ENCODE measurements around the gene GPANK1. TPM values are rescaled to one million over a fixed set of nuclear protein-coding genes. Genes with fewer than 3 reads are reported as not detected.

GPANK1 gene
- total RNA-seq, 1 donor from 2014 or later = 16.2 TPM

DNA sequence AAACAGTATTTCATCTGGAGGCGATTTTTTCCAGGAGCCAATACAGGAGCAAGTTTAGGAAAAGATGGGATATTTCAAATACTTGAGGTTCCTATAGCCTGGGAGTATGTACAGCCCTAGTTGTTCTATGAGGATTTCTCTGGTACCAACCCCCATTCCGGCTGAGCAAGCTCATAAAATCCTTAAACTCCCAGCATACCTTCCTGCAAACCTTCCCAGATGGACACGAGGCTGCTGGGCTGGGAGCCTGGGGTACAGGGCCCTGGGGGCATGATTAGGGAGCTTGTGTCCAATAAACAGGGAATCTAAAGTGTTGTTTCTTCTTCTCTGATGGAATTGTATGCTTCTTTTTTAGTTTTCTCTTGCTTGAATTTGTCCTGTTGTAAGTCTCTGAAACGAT lies 42.8 kb downstream of the GPANK1 start:
- Histone ChIP-seq H3K27me3 (ENCODE audit: control insufficient read depth in 3 of 3, insufficient read depth in 3 of 3, low read length in 3 of 3) (no peaks in the 10 kb centered on the region), H3K9ac (ENCODE audit: low read depth in 1 of 3, low read length in 3 of 3) (peak overlapping the region; percentile 95 to 97 (median 96)), H3K4me1 (ENCODE audit: control insufficient read depth in 3 of 3, insufficient read depth in 3 of 3, low read length in 3 of 3) (peaks cover 13 to 16% (median 14%) of the 10 kb centered on the region in 3 donors), H3K9me3 (ENCODE audit: control insufficient read depth in 3 of 3, low read length in 3 of 3) (no peaks in the 10 kb centered on the region), H3K36me3 (ENCODE audit: control insufficient read depth in 3 of 3, insufficient read depth in 3 of 3, low read length in 3 of 3) (peaks cover 36 to 46% (median 37%) of the 10 kb centered on the region in 3 donors), H3K27ac (ENCODE audit: low read depth, low read length) (peak overlapping the region; percentile 94), H3K4me3 (ENCODE audit: low read length in 3 of 3) (peak overlapping the region; percentile 38 to 79 (median 44))

DNA sequence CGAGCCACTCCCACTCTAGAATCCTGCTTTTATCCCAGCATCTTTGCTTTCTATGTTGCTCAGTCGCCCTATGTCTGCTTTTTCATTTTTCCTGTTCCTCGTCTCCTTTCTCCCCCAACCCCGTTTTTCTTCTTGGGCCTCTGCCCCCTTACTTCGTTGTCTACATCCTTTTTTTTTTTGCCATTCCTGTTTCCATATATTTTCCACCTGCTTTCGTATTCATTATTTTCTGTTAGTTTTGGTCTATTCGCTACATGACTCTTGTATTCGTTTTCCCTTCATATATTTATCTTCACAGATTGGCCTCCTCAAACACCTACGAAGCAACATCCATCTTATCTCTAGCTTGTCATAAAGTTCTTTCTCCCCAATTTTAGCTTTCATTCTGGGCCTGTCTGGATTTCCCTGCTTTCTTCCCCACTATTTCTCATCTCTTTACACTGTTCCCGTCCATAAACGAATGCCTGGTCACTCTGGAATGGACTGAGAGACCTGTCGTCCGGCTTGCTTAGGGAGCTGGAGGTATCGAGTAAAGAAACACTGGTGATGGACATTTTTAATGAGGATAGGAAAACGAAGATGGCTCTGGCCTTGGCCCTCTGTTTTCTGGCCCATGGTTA lies 43.4 kb downstream of the GPANK1 start:
- Histone ChIP-seq H3K36me3 (ENCODE audit: control insufficient read depth in 3 of 3, insufficient read depth in 3 of 3, low read length in 3 of 3) (peaks cover 31 to 40% (median 31%) of the 10 kb centered on the region in 3 donors), H3K4me3 (ENCODE audit: low read length in 3 of 3) (peak overlapping the region; percentile 70 to 94 (median 79)), H3K27ac (ENCODE audit: low read depth, low read length) (peak overlapping the region; percentile 94), H3K9me3 (ENCODE audit: control insufficient read depth in 3 of 3, low read length in 3 of 3) (no peaks in the 10 kb centered on the region), H3K27me3 (ENCODE audit: control insufficient read depth in 3 of 3, insufficient read depth in 3 of 3, low read length in 3 of 3) (no peaks in the 10 kb centered on the region), H3K9ac (ENCODE audit: low read depth in 1 of 3, low read length in 3 of 3) (peak overlapping the region; percentile 95 to 97 (median 96)), H3K4me1 (ENCODE audit: control insufficient read depth in 3 of 3, insufficient read depth in 3 of 3, low read length in 3 of 3) (peaks cover 13 to 16% (median 14%) of the 10 kb centered on the region in 3 donors)

DNA sequence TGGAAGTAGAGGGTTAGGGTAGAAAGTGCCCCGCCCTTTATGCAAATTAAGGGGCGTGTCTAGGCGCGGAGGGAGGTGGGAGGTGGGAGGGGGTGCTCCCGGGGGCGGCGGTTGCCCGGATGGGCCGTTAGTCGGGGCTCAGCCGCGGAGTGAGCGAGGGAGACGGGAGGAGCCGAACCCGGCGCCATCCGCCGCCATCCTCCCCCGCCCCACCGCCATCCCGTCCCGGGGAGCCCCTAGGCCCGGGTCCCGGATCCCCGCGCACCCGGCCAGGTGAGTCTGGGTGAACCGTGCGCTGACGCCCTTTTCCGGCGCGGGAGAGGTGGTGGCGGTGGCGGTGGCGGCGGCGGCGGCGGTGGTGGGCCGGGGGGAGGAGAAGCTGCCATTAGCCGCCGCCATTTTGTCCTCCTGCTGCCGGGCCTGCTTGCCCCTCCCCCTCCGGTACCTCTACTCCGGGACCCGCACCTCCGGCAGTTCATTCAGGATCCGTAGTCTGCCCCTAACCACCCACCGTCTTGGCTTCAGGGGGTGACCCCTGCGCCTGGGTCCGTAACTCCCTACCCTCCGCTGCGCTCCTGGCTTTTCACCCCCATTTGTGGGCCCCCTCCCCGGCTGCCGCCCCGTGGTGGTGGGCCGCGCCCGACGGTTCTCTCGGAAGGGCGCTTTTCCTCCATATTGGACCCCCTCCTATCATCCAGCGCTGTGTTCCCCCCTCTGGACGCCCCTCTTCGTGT lies 44.0 kb downstream of the GPANK1 start, which contains the start of gene PRRC2A:
PRRC2A (plus strand) TSS at position 130 of the 734 bp plus-strand sequence. CDS start 2,075 bp downstream, outside the sequence.
- H3K4me1 ChIP-seq (ENCODE audit: control insufficient read depth in 3 of 3, insufficient read depth in 3 of 3, low read length in 3 of 3) = peaks cover 13 to 16% (median 14%) of the 10 kb centered on the region in 3 donors
- peak within 1 kb of the TSS; percentile 95 to 97 (median 96) for H3K9ac ChIP-seq (ENCODE audit: low read depth in 1 of 3, low read length in 3 of 3)
- peaks cover 24 to 33% (median 24%) of the 10 kb centered on the region in 3 donors for H3K36me3 ChIP-seq (ENCODE audit: control insufficient read depth in 3 of 3, insufficient read depth in 3 of 3, low read length in 3 of 3)
- no peaks in the 10 kb centered on the region for H3K9me3 ChIP-seq (ENCODE audit: control insufficient read depth in 3 of 3, low read length in 3 of 3)
- H3K27me3 ChIP-seq (ENCODE audit: control insufficient read depth in 3 of 3, insufficient read depth in 3 of 3, low read length in 3 of 3) = no peaks in the 10 kb centered on the region
- peak within 1 kb of the TSS; percentile 94 for H3K27ac ChIP-seq (ENCODE audit: low read depth, low read length)
- peak within 1 kb of the TSS; percentile 82 to 94 (median 86) for H3K4me3 ChIP-seq (ENCODE audit: low read length in 3 of 3)

DNA sequence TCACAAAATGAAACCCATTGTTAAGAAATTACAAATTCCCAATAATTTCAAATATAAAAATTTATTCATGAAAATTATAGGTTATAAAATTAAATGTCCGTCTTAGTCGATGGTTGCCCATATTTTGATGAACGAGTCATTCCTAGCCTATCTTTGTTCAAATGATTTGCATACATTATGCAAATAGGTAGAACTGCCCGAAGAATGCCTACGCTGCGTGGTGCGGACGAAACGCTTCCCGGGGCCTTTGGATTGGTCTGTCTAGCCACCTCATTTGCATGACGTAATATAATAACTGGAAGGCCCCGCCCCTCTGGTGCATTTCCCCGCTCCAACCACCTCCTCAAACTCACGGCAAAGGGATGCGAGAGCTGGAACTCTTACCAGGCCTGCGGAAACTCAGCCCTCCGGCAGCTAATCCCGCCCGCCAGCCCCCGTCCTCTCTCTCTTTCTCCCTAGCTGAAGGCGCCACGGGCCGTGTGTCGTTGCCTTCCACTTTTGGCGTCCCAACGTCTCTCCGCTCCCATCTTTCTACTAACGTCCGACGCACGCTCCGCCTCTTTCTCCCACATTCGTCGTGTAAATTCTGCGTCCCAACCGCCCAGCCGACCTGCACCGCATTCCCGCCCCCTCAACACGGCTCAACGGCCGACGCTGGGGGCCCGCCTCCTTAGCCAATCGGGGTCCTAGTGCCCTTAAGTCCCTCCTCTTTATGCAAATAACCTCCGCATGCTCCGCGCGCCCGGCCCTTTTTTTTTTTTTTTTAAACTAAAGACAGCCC lies 44.8 kb downstream of the GPANK1 start:
- Histone ChIP-seq H3K36me3 (ENCODE audit: control insufficient read depth in 3 of 3, insufficient read depth in 3 of 3, low read length in 3 of 3) (peaks cover 17 to 26% (median 17%) of the 10 kb centered on the region in 3 donors), H3K4me3 (ENCODE audit: low read length in 3 of 3) (peak overlapping the region; percentile 82 to 86 (median 85)), H3K9me3 (ENCODE audit: control insufficient read depth in 3 of 3, low read length in 3 of 3) (no peaks in the 10 kb centered on the region), H3K27me3 (ENCODE audit: control insufficient read depth in 3 of 3, insufficient read depth in 3 of 3, low read length in 3 of 3) (no peaks in the 10 kb centered on the region), H3K4me1 (ENCODE audit: control insufficient read depth in 3 of 3, insufficient read depth in 3 of 3, low read length in 3 of 3) (peaks cover 13 to 16% (median 14%) of the 10 kb centered on the region in 3 donors), H3K9ac (ENCODE audit: low read depth in 1 of 3, low read length in 3 of 3) (peak overlapping the region; percentile 89 to 90 (median 89)), H3K27ac (ENCODE audit: low read depth, low read length) (peak overlapping the region; percentile 94)

DNA sequence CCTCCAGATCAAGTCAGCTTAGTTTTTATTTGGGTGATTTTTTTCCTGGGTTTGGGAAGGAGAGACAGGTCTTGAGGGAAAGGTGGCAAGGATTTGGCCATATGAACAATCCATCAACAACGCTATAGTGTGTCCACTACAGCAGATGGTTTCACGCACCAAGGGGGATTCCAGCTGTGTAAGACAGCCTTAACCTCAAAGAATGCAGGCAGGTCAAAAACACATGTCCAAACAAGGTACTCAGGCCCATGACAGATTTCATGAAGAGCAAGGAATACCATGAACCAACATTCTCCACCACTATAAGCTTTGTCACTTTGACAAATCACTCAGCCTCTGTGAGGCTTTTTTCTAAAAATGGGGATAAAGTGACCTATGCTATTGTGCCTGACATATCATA lies 47.8 kb downstream of the GPANK1 start:
- Histone ChIP-seq H3K27ac (ENCODE audit: low read depth, low read length) (no peak overlapping the region), H3K9ac (ENCODE audit: low read depth in 1 of 3, low read length in 3 of 3) (no peak overlapping the region), H3K4me1 (ENCODE audit: control insufficient read depth in 3 of 3, insufficient read depth in 3 of 3, low read length in 3 of 3) (peaks cover 6 to 7% (median 7%) of the 10 kb centered on the region in 3 donors), H3K27me3 (ENCODE audit: control insufficient read depth in 3 of 3, insufficient read depth in 3 of 3, low read length in 3 of 3) (no peaks in the 10 kb centered on the region), H3K9me3 (ENCODE audit: control insufficient read depth in 3 of 3, low read length in 3 of 3) (no peaks in the 10 kb centered on the region), H3K4me3 (ENCODE audit: low read length in 3 of 3) (no peak overlapping the region), H3K36me3 (ENCODE audit: control insufficient read depth in 3 of 3, insufficient read depth in 3 of 3, low read length in 3 of 3) (peaks cover 0 to under 1% (median 0%) of the 10 kb centered on the region in 3 donors)

DNA sequence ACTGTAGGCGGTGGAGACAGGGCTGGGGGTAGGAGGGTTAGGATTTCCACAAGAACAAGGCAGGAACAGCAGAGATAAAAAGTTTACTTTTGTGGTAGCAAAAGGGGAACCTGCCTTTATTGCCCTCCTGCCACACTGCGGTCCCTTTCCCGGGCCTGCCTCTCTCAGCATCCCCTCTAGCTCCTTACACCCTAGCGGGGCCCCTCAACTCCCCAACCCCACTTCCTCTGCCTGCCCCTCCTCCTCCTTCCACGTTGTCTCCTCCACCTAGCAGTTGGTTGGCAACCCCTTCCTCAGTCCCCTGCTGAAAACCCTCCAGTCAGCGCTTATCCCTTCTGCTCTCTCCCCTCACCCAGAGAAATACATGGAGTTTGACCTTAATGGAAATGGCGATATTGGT lies 49.0 kb downstream of the GPANK1 start:
- H3K9ac ChIP-seq (ENCODE audit: low read depth in 1 of 3, low read length in 3 of 3) = peak overlapping the region in 1 of 3 donors; percentile 33
- H3K27ac ChIP-seq (ENCODE audit: low read depth, low read length) = no peak overlapping the region
- peaks cover 0 to 3% (median 0%) of the 10 kb centered on the region in 3 donors for H3K4me1 ChIP-seq (ENCODE audit: control insufficient read depth in 3 of 3, insufficient read depth in 3 of 3, low read length in 3 of 3)
- H3K27me3 ChIP-seq (ENCODE audit: control insufficient read depth in 3 of 3, insufficient read depth in 3 of 3, low read length in 3 of 3) = no peaks in the 10 kb centered on the region
- H3K36me3 ChIP-seq (ENCODE audit: control insufficient read depth in 3 of 3, insufficient read depth in 3 of 3, low read length in 3 of 3) = no peaks in the 10 kb centered on the region
- peak overlapping the region in 2 of 3 donors; percentile 6 to 43 for H3K4me3 ChIP-seq (ENCODE audit: low read length in 3 of 3)
- no peaks in the 10 kb centered on the region for H3K9me3 ChIP-seq (ENCODE audit: control insufficient read depth in 3 of 3, low read length in 3 of 3)

DNA sequence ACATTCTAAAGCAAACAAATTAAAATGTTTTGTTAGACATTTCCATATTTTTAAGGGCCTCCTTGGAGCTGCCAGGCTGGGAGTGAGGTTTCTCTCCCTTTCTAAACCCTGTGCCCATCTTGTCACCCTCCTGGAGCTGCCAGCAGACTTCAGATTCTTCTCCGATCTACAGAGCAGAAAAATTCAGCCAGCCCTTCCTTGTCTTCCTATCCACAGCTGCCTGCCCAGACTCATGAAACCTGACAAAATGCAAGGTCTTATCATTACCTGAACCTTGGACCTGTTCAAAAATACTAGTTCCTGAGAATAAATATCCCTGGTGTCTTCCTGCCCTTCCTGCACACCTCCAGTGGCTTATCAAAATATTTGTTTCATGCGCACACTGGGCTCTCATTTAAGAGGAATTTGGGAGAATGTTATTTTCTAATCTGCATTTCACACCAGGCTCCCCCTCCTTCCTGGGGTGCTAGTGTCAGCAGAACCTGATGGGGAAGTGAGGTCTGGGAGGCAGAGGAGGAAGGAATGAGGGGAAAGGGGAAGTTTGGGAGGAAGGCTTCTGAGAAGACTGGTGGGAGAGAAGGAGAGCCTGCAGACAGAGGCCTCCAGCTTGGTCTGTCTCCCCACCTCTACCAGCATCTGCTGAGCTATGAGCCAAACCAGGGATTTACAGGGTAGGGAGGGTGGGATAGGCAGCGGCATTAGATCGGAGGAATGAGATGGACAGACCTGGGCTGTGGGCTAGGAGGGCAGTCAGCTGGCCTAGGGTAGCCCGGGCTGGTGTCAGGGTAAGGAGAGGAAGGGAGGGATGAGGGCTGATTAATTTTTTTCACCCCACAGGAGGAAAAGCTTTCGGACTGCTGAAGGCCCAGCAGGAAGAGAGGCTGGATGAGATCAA lies 49.9 kb downstream of the GPANK1 start, which contains the start of gene AIF1:
AIF1 (plus strand) TSS at position 551 of the 895 bp plus-strand sequence; CDS start at position 647, 96 bp downstream.
- H3K4me3 ChIP-seq (ENCODE audit: low read length in 3 of 3) = peak within 1 kb of the TSS in 2 of 3 donors; percentile 6 to 43
- no peak within 1 kb of the TSS for H3K27ac ChIP-seq (ENCODE audit: low read depth, low read length)
- no peaks in the 10 kb centered on the region for H3K36me3 ChIP-seq (ENCODE audit: control insufficient read depth in 3 of 3, insufficient read depth in 3 of 3, low read length in 3 of 3)
- peaks cover 0 to 3% (median 0%) of the 10 kb centered on the region in 3 donors for H3K4me1 ChIP-seq (ENCODE audit: control insufficient read depth in 3 of 3, insufficient read depth in 3 of 3, low read length in 3 of 3)
- H3K9me3 ChIP-seq (ENCODE audit: control insufficient read depth in 3 of 3, low read length in 3 of 3) = no peaks in the 10 kb centered on the region
- H3K9ac ChIP-seq (ENCODE audit: low read depth in 1 of 3, low read length in 3 of 3) = peak within 1 kb of the TSS in 2 of 3 donors; percentile 20 to 33
- H3K27me3 ChIP-seq (ENCODE audit: control insufficient read depth in 3 of 3, insufficient read depth in 3 of 3, low read length in 3 of 3) = no peaks in the 10 kb centered on the region

DNA sequence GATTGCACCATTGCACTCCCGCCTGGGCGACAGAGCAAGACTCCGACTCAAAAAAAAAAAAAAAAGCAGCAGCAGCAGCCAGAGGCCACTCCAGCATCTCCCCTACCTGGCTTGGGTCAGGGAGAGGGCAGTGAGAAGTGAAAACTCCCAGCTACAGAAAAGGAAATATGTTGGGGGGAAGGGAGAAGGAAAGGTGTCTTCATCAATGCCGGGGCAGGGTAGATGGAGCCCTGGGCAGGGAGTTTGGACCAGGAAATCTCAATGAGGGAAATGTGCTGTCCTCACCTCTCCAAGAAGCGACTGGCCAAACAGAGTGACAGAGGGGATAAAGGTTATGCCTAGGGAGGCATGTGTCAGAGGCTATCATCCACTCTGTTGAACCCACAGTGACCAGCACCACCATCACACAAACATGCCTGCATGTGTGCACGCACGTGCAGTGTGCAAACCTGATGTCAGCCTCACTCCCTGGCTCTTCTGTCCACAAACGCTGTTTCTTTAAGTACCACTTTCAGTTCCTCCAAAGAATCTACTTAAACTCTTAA lies 50.6 kb downstream of the GPANK1 start:
- Histone ChIP-seq H3K4me3 (ENCODE audit: low read length in 3 of 3) (no peak overlapping the region), H3K9me3 (ENCODE audit: control insufficient read depth in 3 of 3, low read length in 3 of 3) (no peaks in the 10 kb centered on the region), H3K27me3 (ENCODE audit: control insufficient read depth in 3 of 3, insufficient read depth in 3 of 3, low read length in 3 of 3) (no peaks in the 10 kb centered on the region), H3K36me3 (ENCODE audit: control insufficient read depth in 3 of 3, insufficient read depth in 3 of 3, low read length in 3 of 3) (no peaks in the 10 kb centered on the region), H3K9ac (ENCODE audit: low read depth in 1 of 3, low read length in 3 of 3) (no peak overlapping the region), H3K27ac (ENCODE audit: low read depth, low read length) (no peak overlapping the region), H3K4me1 (ENCODE audit: control insufficient read depth in 3 of 3, insufficient read depth in 3 of 3, low read length in 3 of 3) (no peaks in the 10 kb centered on the region)

Data from skeletal muscle tissue (tissue), 4 donors.